GM18498 (cell line): Measurements from ENCODE around the gene FHOD3.

Experiments used
- ATAC-seq: cut with Tn5 transposase; IDR thresholded peaks from one replicate; pipeline ENCODE4 v1.9.1; 2021; ENCODE audit warnings: mild to moderate bottlenecking, moderate library complexity; ENCODE audit not compliant: unreplicated experiment

The FHOD3 gene

GRCh38 chr18:36378205-36378604, 80.7 kb downstream of the FHOD3 start:
- ATAC-seq, result no peak

GRCh38 chr18:36379435-36379984, 82.0 kb downstream of the FHOD3 start:
- ATAC-seq, result no peak

GRCh38 chr18:36380173-36380827, 82.8 kb downstream of the FHOD3 start:
- no peak for ATAC-seq

- ATAC-seq, result no peak
Observed at GRCh38 chr18:36381075-36381474, 83.6 kb downstream of the FHOD3 start.

GRCh38 chr18:36382854-36383253, 85.3 kb downstream of the FHOD3 start:
- no peak for ATAC-seq

- ATAC-seq, result no peak
Observed at GRCh38 chr18:36386150-36386920, 88.8 kb downstream of the FHOD3 start.

GRCh38 chr18:36387310-36387709, 89.8 kb downstream of the FHOD3 start:
- no peak for ATAC-seq

- no peak for ATAC-seq
Observed at GRCh38 chr18:36388310-36388709, 90.8 kb downstream of the FHOD3 start.

GRCh38 chr18:36389027-36389426, 91.5 kb downstream of the FHOD3 start:
- no peak for ATAC-seq

GRCh38 chr18:36389811-36390581, 92.5 kb downstream of the FHOD3 start:
- no peak for ATAC-seq

- no peak for ATAC-seq
Observed at GRCh38 chr18:36391426-36392145, 94.1 kb downstream of the FHOD3 start.

GRCh38 chr18:36392164-36392978, 94.9 kb downstream of the FHOD3 start:
- ATAC-seq, result no peak

- no peak for ATAC-seq
Observed at GRCh38 chr18:36392979-36393287, 95.4 kb downstream of the FHOD3 start.

- no peak for ATAC-seq
Observed at GRCh38 chr18:36394486-36394885, 97.0 kb downstream of the FHOD3 start.

GRCh38 chr18:36396190-36396589, 98.7 kb downstream of the FHOD3 start:
- no peak for ATAC-seq

GRCh38 chr18:36397033-36397432, 99.5 kb downstream of the FHOD3 start:
- no peak for ATAC-seq

GRCh38 chr18:36398419-36398818, 100.9 kb downstream of the FHOD3 start:
- ATAC-seq, result no peak

GRCh38 chr18:36399055-36399454, 101.5 kb downstream of the FHOD3 start:
- ATAC-seq, result no peak

- ATAC-seq, result no peak
Observed at GRCh38 chr18:36401462-36401861, 103.9 kb downstream of the FHOD3 start.

- ATAC-seq, result no peak
Observed at GRCh38 chr18:36402765-36403396, 105.4 kb downstream of the FHOD3 start.
